Testis (tissue), 3 donors: ENCODE results near the gene KCNK4. TPM values are rescaled to one million over a fixed set of nuclear protein-coding genes. Genes with fewer than 3 reads are reported as not detected.

Experiments used
- DNase-seq: peaks from one replicate; pipeline ENCODE4 v3.0.0-alpha.2; 2019
- H3K27ac ChIP-seq, 2 donors: fragments of 200-600 bp; sonication (generic); one replicate each; pipeline ENCODE4 v1.5.1; 2019
- H3K27me3 ChIP-seq: fragments of 200-600 bp; sonication (generic); one replicate; pipeline ENCODE4 v1.5.1; 2019
- H3K36me3 ChIP-seq: fragments of 200-600 bp; sonication (generic); one replicate; pipeline ENCODE4 v1.5.1; 2017; ENCODE audit warnings: low read depth; ENCODE audit errors: missing control alignments
- H3K4me1 ChIP-seq: fragments of 200-600 bp; sonication (generic); one replicate; pipeline ENCODE4 v1.5.1; 2019
- H3K4me3 ChIP-seq, 2 donors: fragments of 200-600 bp; sonication (generic); one replicate each; pipeline ENCODE4 v1.5.1; 2017 to 2019
- H3K9me3 ChIP-seq: fragments of 200-600 bp; sonication (generic); one replicate; pipeline ENCODE4 v1.5.1; 2017
- POLR2A ChIP-seq: fragments of 450-650 bp; IDR thresholded peaks from one replicate; pipeline ENCODE4 v1.6.1; 2017; ENCODE audit warnings: antibody characterized with exemption, mild to moderate bottlenecking, moderate library complexity
- WGBS, 2 donors: methylation state at CpG; one replicate each; pipeline ENCODE4 v1.1.5; 2018; 5-methylcytosine and 5-hydroxymethylcytosine counted together
- intact Hi-C: fragments of 100-400 bp; cut with DNase I; formaldehyde crosslinking; loops from one replicate; pipeline ENCODE4 v1.15.1; 2023; ENCODE audit warnings: low total_unique reads
- polyA plus RNA-seq: library from polyadenylated mRNA; stranded (reverse); fragments of 350-450 nt; fragmentation: Illumina TruSeq; extraction: RNeasy Lipid Tissue Mini Kit (QIAGEN cat#74804); gene quantifications from one replicate; pipeline ENCODE4 v1.2.3, GENCODE V29; 2014; ENCODE audit warnings: low read depth, low replicate concordance; ENCODE audit not compliant: insufficient read depth
- total RNA-seq, 2 donors: library from RNA; depleted of rRNA; stranded (reverse); fragments of >200 nt; gene quantifications; one replicate each; pipeline ENCODE4 v1.2.3, GENCODE V29; 2016
- TF ChIP-seq, protein P1 (sequence below), 3 experiments: fragments of 450-650 bp in 2 of 3; fragments of 200-600 bp in 1 of 3; sonication (generic) in 1 of 3; IDR thresholded peaks; one replicate each; pipeline ENCODE4 v1.5.1; 2016 to 2019; ENCODE audit warnings: antibody characterized with exemption in 3 of 3, mild to moderate bottlenecking in 2 of 3, moderate library complexity in 1 of 3

The KCNK4 gene
- total and polyA plus RNA-seq, 3 donors from 2014 or later, result 0.24 TPM; not detected in 2

DNA sequence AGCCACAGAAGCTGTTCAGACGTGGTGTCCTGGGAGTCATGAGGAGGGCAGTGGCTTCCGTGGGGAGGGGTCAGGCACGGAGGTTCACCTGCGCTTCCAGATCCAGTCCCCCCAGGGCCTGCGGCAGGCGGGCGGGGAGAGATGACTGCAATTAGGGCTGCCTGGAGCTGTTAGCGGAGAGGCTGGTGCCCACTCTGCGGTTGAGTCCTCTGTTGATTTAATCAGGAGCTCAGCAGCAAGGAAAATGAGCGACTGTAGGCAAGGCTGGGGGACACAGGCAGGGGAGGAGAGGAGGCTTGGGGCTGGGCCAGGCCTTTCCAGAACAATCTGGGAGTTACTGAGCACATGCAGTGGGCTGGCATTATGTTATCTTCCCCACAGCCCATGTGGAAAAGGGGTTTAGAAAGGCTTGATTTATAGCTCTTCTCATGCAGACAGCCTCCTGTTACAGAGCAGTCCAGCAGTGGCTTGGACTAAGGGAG lies 26.7 kb upstream of the KCNK4 start:
- H3K36me3 ChIP-seq, result no peaks in the 10 kb centered on the region

DNA sequence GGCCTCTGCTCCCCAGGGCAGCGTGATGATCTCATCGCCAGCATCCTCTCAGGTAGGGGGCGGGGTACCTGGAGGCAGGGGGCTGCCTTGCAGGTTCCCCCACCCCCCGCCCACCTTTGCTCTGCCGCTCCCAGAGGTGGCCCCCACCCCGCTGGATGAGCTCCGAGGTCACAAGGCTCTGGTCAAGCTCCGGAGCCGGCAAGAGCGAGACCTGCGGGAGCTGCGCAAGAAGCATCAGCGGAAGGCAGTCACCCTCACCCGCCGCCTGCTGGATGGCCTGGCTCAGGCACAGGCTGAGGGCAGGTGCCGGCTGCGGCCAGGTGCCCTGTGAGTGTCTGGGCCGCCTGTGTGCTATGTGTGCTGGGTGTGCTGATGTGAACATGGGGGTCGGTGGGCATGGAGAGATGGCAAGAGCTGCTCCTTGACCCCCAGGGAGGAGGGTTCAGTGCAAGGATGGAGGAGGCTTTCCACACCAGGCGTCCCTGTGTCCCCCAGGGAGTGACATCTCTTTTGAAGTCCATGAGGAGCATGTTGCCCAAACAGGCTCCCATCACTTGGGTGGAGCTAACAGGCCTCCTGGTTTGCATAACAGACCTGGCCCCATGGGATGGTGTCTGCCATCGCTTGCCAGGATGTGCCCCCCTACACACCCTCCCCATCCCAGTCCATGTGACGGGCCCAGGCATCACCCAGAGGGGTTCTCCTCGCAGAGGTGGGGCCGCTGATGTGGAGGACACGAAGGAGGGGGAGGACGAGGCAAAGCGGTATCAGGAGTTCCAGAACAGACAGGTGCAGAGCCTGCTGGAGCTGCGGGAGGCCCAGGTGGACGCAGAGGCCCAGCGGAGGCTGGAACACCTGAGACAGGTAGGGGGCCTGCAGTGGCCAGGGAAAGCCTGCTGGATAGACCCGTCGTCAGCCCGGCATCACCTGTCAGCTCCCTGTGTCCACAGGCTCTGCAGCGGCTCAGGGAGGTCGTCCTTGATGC lies 25.6 kb upstream of the KCNK4 start:
- no peak overlapping the region for H3K4me3 ChIP-seq
- DNase-seq, result no peak
- H3K4me1 ChIP-seq, result peaks cover 30% of the 10 kb centered on the region
- no peaks in the 10 kb centered on the region for H3K27me3 ChIP-seq
- H3K27ac ChIP-seq, result no peak overlapping the region
- intact Hi-C loops, result no loop called here
- 89 to 93% methylated on average over 16 to 31 of the region's 35 CpGs for WGBS, 2 donors
- no peaks in the 10 kb centered on the region for H3K36me3 ChIP-seq
- TF ChIP-seq, protein P1, sequence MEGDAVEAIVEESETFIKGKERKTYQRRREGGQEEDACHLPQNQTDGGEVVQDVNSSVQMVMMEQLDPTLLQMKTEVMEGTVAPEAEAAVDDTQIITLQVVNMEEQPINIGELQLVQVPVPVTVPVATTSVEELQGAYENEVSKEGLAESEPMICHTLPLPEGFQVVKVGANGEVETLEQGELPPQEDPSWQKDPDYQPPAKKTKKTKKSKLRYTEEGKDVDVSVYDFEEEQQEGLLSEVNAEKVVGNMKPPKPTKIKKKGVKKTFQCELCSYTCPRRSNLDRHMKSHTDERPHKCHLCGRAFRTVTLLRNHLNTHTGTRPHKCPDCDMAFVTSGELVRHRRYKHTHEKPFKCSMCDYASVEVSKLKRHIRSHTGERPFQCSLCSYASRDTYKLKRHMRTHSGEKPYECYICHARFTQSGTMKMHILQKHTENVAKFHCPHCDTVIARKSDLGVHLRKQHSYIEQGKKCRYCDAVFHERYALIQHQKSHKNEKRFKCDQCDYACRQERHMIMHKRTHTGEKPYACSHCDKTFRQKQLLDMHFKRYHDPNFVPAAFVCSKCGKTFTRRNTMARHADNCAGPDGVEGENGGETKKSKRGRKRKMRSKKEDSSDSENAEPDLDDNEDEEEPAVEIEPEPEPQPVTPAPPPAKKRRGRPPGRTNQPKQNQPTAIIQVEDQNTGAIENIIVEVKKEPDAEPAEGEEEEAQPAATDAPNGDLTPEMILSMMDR (IDR thresholded peaks at IDR 0.05), result no peak
- no peaks in the 10 kb centered on the region for H3K9me3 ChIP-seq

More for the DNA sequence above, 26.7 kb upstream of the KCNK4 start:
- H3K4me1 ChIP-seq, result peaks cover 30% of the 10 kb centered on the region
- TF ChIP-seq POLR2A, result no peak
- TF ChIP-seq, protein P1 (IDR thresholded peaks at IDR 0.05), result no peak
- no peak overlapping the region for H3K4me3 ChIP-seq
- no peaks in the 10 kb centered on the region for H3K27me3 ChIP-seq
- intact Hi-C loops, result no loop called here
- H3K27ac ChIP-seq, result peak overlapping the region in 1 of 2 donors; percentile 26
- DNase-seq, result peak; percentile 33
- no peaks in the 10 kb centered on the region for H3K9me3 ChIP-seq
- 74 to 90% methylated on average over 9 to 10 of the region's 10 CpGs for WGBS, 2 donors

DNA sequence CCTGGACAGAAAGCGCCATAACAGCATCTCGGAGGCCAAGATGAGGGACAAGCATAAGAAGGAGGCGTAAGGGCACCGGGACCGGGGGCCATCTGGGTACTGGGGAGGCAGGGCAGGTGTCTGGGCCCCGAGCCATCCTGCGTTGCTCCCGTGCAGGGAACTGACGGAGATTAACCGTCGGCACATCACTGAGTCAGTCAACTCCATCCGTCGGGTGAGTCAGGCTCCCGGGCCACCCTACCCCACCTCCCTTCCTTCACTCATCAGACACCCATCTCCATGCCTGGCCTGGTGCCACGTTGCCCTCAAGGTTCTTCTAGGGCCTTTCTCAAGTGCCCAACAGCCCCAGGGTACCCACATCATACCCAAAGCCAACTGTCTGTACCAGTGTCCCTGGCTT lies 24.8 kb upstream of the KCNK4 start:
- 92 to 95% methylated on average over 15 of the region's 15 CpGs for WGBS, 2 donors
- Histone ChIP-seq H3K9me3 (no peaks in the 10 kb centered on the region), H3K4me3 (no peak overlapping the region), H3K27me3 (no peaks in the 10 kb centered on the region), H3K36me3 (no peaks in the 10 kb centered on the region), H3K27ac (peak overlapping the region in 1 of 2 donors; percentile 69), H3K4me1 (peaks cover 31% of the 10 kb centered on the region)
- no peak for DNase-seq
- TF ChIP-seq, protein P1 (IDR thresholded peaks at IDR 0.05), result no peak
- TF ChIP-seq POLR2A, result no peak
- intact Hi-C loops, result no loop called here

DNA sequence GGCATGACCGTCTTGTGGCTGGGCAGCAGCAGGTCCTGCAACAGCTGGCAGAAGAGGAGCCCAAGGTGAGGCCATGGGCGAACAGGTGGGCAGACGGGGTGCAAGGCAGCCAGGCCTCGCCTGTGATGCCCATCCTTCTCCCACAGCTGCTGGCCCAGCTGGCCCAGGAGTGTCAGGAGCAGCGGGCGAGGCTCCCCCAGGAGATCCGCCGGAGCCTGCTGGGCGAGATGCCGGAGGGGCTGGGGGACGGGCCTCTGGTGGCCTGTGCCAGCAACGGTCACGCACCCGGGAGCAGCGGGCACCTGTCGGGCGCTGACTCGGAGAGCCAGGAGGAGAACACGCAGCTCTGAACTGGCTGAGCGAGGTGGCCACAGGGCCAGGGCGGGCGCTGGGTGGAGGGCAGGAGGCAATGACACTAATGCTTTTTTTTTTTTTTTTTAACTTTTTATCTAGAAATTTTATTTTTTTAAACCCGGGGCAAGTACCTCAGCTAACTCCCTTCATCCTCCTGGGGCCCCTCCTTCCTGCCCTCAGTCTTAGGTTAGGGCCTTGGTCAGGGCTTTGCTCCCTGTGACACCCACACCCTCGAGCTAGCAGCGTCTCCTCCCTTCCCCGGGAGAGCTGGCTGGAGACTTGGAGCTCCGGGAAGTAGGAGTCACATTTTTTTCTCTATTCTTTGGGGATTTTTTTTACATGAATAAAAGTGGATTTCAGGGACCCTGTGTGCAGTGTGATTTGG lies 23.7 kb upstream of the KCNK4 start:
- Histone ChIP-seq H3K27me3 (no peaks in the 10 kb centered on the region), H3K27ac (peak overlapping the region; percentile 86 to 94), H3K36me3 (no peaks in the 10 kb centered on the region), H3K4me3 (no peak overlapping the region), H3K4me1 (peaks cover 41% of the 10 kb centered on the region), H3K9me3 (no peaks in the 10 kb centered on the region)
- TF ChIP-seq POLR2A, result no peak
- TF ChIP-seq, protein P1 (IDR thresholded peaks at IDR 0.05), result no peak
- DNase-seq, result peak; percentile 64
- intact Hi-C loops, result no loop called here
- 53 to 62% methylated on average over 24 to 27 of the region's 27 CpGs for WGBS, 2 donors
